ENCODE data around the gene RPL9. TPM values are rescaled to one million over a fixed set of nuclear protein-coding genes. Genes with fewer than 3 reads are reported as not detected.

Gene RPL9
- total RNA-seq, 1 donor from 2014 or later: 831 TPM

- Mint-ChIP-seq H3K9me3 (ENCODE audit: unreplicated experiment) (no peaks in the 10 kb centered on the region), H3K36me3 (ENCODE audit: unreplicated experiment) (no peaks in the 10 kb centered on the region), H3K27ac (ENCODE audit: unreplicated experiment) (no peak overlapping the region), H3K27me3 (ENCODE audit: unreplicated experiment) (peaks cover 4% of the 10 kb centered on the region), H3K4me1 (ENCODE audit: low read depth, unreplicated experiment) (no peaks in the 10 kb centered on the region), H3K4me3 (ENCODE audit: unreplicated experiment) (no peak overlapping the region)
- no peak for TF ChIP-seq CTCF (IDR thresholded peaks at IDR 0.05; ENCODE audit: partially characterized antibody, unreplicated experiment)
- DNase-seq: no peak
These were observed 17.1 kb downstream of the RPL9 start for GRCh38 chr4:39441593-39441992.

GRCh38 chr4:39435659-39436563 is 22.8 kb downstream of the RPL9 start:
- no peaks in the 10 kb centered on the region for H3K9me3 Mint-ChIP-seq (ENCODE audit: unreplicated experiment)
- no peak for TF ChIP-seq CTCF (IDR thresholded peaks at IDR 0.05; ENCODE audit: partially characterized antibody, unreplicated experiment)
- peaks cover 3% of the 10 kb centered on the region for H3K27me3 Mint-ChIP-seq (ENCODE audit: unreplicated experiment)
- H3K36me3 Mint-ChIP-seq (ENCODE audit: unreplicated experiment): no peaks in the 10 kb centered on the region
- H3K4me1 Mint-ChIP-seq (ENCODE audit: low read depth, unreplicated experiment): no peaks in the 10 kb centered on the region
- no peak overlapping the region for H3K4me3 Mint-ChIP-seq (ENCODE audit: unreplicated experiment)
- no peak for DNase-seq
- no peak overlapping the region for H3K27ac Mint-ChIP-seq (ENCODE audit: unreplicated experiment)

- H3K4me3 Mint-ChIP-seq (ENCODE audit: unreplicated experiment): no peak overlapping the region
- H3K36me3 Mint-ChIP-seq (ENCODE audit: unreplicated experiment): no peaks in the 10 kb centered on the region
- peaks cover 5% of the 10 kb centered on the region for H3K27me3 Mint-ChIP-seq (ENCODE audit: unreplicated experiment)
- no peaks in the 10 kb centered on the region for H3K4me1 Mint-ChIP-seq (ENCODE audit: low read depth, unreplicated experiment)
- no peak for TF ChIP-seq CTCF (IDR thresholded peaks at IDR 0.05; ENCODE audit: partially characterized antibody, unreplicated experiment)
- no peak overlapping the region for H3K27ac Mint-ChIP-seq (ENCODE audit: unreplicated experiment)
- no peak for DNase-seq
- no peaks in the 10 kb centered on the region for H3K9me3 Mint-ChIP-seq (ENCODE audit: unreplicated experiment)
These were observed 24.7 kb downstream of the RPL9 start for GRCh38 chr4:39433878-39434492.

GRCh38 chr4:39429476-39430334 is 29.0 kb downstream of the RPL9 start:
- peaks cover 3% of the 10 kb centered on the region for H3K27me3 Mint-ChIP-seq (ENCODE audit: unreplicated experiment)
- no peaks in the 10 kb centered on the region for H3K9me3 Mint-ChIP-seq (ENCODE audit: unreplicated experiment)
- no peak for DNase-seq
- H3K27ac Mint-ChIP-seq (ENCODE audit: unreplicated experiment): no peak overlapping the region
- peaks cover 2% of the 10 kb centered on the region for H3K4me1 Mint-ChIP-seq (ENCODE audit: low read depth, unreplicated experiment)
- no peak overlapping the region for H3K4me3 Mint-ChIP-seq (ENCODE audit: unreplicated experiment)
- no peaks in the 10 kb centered on the region for H3K36me3 Mint-ChIP-seq (ENCODE audit: unreplicated experiment)
- no peak for TF ChIP-seq CTCF (IDR thresholded peaks at IDR 0.05; ENCODE audit: partially characterized antibody, unreplicated experiment)
